GM20000 (cell line): ENCODE results near the gene NRG3.

Experiments used
- DNase-seq: peaks from one replicate; pipeline ENCODE4 v3.0.0; 2012; ENCODE audit warnings: low spot score
- TF ChIP-seq, protein P1 (sequence below): IDR thresholded peaks from 2 replicates; pipeline ENCODE4 v1.5.1; 2012; ENCODE audit warnings: mild to moderate bottlenecking, control low read depth; ENCODE audit errors: extremely low read depth, missing control alignments

The NRG3 gene

DNA sequence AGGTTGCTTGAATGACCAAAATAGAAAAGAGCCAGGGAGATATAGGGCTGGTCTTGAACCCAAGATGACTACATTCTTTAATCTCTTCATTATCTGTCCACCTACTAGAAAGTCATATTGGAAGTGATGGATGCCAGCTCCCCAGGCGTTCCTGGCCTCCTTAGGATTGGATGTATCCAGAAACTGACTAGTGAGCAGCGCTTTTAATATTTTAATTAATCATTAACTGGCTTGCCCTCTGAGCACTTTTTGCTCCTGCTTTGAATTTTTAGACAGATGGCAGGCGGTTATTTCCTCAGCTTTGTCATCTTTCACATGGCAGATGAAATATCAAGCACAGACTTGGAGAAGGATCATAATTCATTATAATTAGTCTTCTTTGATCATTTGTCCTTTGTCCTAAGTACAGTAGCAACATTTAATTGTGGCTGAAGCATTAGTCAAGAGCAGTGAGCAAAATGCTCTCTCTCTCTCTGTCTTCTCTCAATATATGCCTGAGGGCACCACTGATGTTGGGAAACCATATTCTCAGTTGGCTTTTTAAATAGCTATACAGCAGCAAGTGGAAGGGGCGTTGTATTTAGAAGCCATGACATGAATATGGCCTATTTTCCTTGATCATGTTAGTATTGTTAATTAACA lies 588.0 kb downstream of the NRG3 start:
- DNase-seq = no peak
- TF ChIP-seq, protein P1, sequence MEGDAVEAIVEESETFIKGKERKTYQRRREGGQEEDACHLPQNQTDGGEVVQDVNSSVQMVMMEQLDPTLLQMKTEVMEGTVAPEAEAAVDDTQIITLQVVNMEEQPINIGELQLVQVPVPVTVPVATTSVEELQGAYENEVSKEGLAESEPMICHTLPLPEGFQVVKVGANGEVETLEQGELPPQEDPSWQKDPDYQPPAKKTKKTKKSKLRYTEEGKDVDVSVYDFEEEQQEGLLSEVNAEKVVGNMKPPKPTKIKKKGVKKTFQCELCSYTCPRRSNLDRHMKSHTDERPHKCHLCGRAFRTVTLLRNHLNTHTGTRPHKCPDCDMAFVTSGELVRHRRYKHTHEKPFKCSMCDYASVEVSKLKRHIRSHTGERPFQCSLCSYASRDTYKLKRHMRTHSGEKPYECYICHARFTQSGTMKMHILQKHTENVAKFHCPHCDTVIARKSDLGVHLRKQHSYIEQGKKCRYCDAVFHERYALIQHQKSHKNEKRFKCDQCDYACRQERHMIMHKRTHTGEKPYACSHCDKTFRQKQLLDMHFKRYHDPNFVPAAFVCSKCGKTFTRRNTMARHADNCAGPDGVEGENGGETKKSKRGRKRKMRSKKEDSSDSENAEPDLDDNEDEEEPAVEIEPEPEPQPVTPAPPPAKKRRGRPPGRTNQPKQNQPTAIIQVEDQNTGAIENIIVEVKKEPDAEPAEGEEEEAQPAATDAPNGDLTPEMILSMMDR = no peak

DNA sequence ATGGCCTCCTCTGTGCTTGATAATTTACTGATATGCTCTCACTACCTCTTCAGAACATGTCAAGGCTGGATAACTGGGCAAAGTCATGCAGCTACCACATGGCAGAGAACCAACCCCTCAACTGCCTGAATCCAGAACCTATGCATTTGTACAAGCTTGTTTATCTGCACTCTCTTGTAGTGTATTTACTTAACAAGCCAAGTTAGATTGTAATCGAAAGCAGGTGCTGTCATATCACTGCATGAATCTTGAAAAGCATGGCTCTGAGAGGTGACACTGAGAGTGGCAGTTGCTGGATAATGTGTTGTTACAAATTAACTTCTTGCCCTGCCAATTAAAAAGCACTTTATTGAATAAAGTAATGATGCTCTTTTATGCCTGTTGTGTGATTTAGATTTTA lies 588.6 kb downstream of the NRG3 start:
- TF ChIP-seq, protein P1 = no peak
- DNase-seq = no peak

DNA sequence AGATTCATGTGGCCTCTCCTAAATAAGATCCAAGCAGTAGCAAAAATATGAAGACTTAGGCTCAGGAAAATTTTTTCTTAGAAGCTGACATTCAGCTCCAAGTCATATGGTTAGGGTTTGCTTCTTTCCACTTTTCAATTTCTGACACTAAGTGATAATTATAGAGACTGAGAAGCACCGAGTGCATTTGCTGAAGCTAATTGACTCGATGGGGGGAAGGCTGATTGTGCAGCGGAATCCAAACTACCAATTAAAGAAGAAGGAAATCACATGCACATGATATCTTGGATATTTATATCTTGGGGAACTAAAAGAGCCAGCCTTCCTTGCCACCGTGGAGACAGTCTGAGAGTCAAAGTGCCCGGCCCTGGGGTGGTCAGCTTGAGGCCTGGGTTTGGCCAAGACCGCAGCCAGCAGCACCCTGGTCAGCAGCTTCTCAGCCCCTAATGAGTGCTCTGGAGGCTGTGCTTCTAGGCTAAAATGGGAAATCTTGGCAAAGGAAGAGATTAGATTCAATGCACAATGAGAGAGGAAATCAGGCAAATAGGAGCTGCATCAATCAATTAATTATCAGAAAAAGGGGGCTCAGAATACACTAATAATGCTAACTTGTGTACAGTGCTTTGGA lies 589.3 kb downstream of the NRG3 start:
- DNase-seq = no peak
- TF ChIP-seq, protein P1 = no peak

DNA sequence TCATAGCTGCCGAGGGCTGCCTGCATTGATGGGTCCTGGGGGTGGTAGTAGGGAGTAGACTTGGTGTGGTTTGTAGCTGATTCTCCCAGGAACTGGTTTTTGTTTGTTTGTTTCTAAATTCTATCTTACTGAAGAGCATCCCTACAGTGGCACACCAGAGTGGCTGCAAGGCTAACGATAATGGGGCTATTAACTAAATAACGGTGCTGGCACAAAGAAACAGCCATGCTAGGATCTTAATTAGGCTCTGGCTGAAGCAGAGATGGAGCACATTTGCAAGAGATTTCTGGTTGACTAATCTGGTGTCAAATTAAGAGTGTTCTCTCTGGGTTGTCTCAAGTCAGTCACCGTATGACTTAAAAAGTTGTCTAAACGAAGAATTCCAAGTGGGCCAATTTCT lies 590.0 kb downstream of the NRG3 start:
- DNase-seq = no peak
- TF ChIP-seq, protein P1 = no peak

DNA sequence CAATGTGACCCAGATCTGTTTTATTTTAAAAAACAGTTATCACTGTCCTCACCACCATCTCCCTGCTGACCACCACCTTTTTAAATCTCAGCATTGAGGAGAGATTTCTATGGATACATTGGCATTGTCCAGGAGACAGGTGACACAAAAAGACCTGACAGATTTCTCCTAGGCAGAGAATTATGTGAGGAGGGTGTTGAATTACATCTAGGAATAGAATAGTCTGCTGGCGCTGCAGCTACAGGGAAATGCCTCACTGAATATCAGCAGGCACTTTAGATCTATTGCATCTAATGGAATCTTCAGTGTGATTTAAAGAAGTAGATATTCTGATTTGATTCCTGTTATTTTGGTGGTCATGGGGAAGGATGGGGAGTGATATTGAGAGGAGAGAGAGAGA lies 593.5 kb downstream of the NRG3 start:
- no peak for DNase-seq
- TF ChIP-seq, protein P1 = no peak

DNA sequence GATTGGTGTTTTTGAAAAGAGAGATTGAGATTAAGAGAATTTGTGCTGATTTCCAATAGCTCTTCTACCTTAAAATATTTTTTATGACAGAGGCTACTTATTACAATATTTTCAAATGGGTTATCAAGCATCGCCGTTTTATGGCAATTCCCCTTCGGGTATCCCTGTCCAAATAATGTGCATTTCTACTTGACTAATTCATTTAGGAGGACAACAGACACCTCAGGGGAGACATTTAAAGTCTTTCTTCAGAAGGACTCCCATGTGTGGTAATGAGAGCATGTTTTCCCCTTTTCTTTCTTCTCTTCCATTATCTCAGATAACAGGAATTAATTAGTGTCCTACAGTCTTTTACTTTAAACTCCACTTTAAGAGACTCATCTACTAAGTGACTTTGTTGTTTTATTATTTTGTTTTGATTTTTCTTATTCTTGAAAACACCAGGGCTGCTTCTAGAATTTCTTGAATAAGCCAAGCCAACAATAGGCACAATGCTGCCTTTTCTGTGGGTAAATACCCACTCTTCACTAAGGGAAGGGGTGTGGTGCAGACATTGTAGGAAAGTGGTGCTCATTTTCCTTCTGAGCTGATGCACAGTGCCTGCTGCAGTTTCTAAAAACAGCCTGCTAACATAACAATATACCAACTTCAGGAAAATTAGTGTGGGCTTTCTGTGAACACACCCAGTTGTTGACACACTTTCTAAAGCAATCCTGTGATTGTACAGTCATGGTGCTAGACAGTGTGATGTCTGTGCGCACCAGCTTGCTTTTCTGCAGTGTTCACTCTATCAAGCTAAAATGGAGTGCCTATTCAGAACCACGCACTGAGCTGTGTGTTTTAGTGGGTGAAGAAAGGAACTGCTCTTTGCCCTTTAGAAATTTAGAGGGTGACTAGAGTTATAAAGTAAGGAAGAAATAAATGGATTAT lies 597.7 kb downstream of the NRG3 start:
- TF ChIP-seq, protein P1 = no peak
- DNase-seq = no peak

DNA sequence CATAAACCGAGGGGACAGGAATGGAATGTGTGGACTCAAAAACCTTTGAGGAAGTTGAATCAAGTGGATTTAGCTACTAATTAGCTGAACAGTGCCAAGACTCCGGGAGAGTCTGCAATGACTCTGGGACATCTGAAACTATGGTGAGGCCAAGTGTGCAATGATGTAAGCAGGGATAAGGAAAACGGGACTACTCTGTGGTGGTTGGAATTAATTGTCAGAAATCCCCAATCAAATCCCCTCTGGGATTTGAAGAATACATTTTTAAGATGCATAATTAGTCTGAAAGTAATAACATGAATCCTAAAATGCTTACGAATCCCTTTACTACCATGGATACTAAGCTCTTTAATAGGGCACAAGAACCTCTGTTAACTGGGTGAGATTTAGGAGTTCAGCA lies 602.8 kb downstream of the NRG3 start:
- TF ChIP-seq, protein P1 = no peak
- no peak for DNase-seq
